CD14-positive monocyte (primary cell): ENCODE data around the gene IGF2R. TPM values are rescaled to one million over a fixed set of nuclear protein-coding genes. Genes with fewer than 3 reads are reported as not detected.

ENCODE experiments used
- DNase-seq, 3 donors: peaks; one replicate each; pipeline ENCODE4 v3.0.0-alpha.2; 2011 to 2022
- H2AFZ ChIP-seq: 2 replicates; pipeline ENCODE4 v1.6.0; 2012; ENCODE audit warnings: mild to moderate bottlenecking, low read depth, low read length, inconsistent platforms; ENCODE audit not compliant: insufficient read depth, poor library complexity, severe bottlenecking
- H3K27ac ChIP-seq, 2 donors: 1 replicate in 1 of 2; 2 replicates in 1 of 2; pipeline ENCODE4 v1.5.1; 2012 to 2013; ENCODE audit warnings: low read length in 2 of 2, control low read depth in 1 of 2, inconsistent platforms in 1 of 2, low read depth in 1 of 2, mild to moderate bottlenecking in 1 of 2
- H3K27me3 ChIP-seq, 2 donors: one replicate each; pipeline versions ENCODE4 v1.6.0 to v1.6.1; 2011 to 2013; ENCODE audit warnings: low read length in 2 of 2; ENCODE audit not compliant: control insufficient read depth in 2 of 2, insufficient read depth in 2 of 2
- H3K36me3 ChIP-seq, 2 donors: replicated peaks in 1 of 2; 1 replicate in 1 of 2; 2 replicates in 1 of 2; pipeline versions ENCODE4 v1.5.1 to v1.6.1; 2012 to 2013; ENCODE audit warnings: low read length in 2 of 2, control low read depth in 1 of 2, inconsistent platforms in 1 of 2, mild to moderate bottlenecking in 1 of 2; ENCODE audit not compliant: insufficient read depth in 2 of 2, control insufficient read depth in 1 of 2
- H3K4me1 ChIP-seq, 2 donors: 1 replicate in 1 of 2; 2 replicates in 1 of 2; pipeline versions ENCODE4 v1.5.1 to v1.6.1; 2012 to 2013; ENCODE audit warnings: low read length in 2 of 2, control low read depth in 1 of 2, inconsistent platforms in 1 of 2, mild to moderate bottlenecking in 1 of 2, moderate library complexity in 1 of 2; ENCODE audit not compliant: insufficient read depth in 2 of 2, control insufficient read depth in 1 of 2
- H3K4me2 ChIP-seq: replicated peaks from 2 replicates; pipeline ENCODE3; 2012; ENCODE audit warnings: low read length, moderate library complexity, mild to moderate bottlenecking; ENCODE audit not compliant: poor library complexity, severe bottlenecking; ENCODE audit errors: extremely low read depth
- H3K4me3 ChIP-seq, 3 experiments: fragments of 200-600 bp in 1 of 3; sonication (generic) in 1 of 3; replicated peaks in 1 of 3; 1 replicate in 2 of 3; 2 replicates in 1 of 3; pipeline ENCODE4 v1.5.1; 2011 to 2013; ENCODE audit warnings: low read length in 3 of 3, mild to moderate bottlenecking in 3 of 3, control low read depth in 2 of 3, low read depth in 2 of 3, inconsistent platforms in 1 of 3, moderate library complexity in 1 of 3
- H3K79me2 ChIP-seq: 2 replicates; pipeline ENCODE4 v1.6.0; 2012; ENCODE audit warnings: mild to moderate bottlenecking, control low read depth, inconsistent platforms, low read length, moderate library complexity; ENCODE audit not compliant: insufficient read depth
- H3K9ac ChIP-seq: 2 replicates; pipeline ENCODE4 v1.6.0; 2017; ENCODE audit warnings: low read length, mild to moderate bottlenecking; ENCODE audit not compliant: insufficient read depth, poor library complexity, severe bottlenecking
- H3K9me3 ChIP-seq, 2 donors: replicated peaks in 1 of 2; 1 replicate in 1 of 2; 2 replicates in 1 of 2; pipeline versions ENCODE4 v1.5.1 to v1.6.1; 2012 to 2013; ENCODE audit warnings: low read length in 2 of 2, control low read depth in 1 of 2; ENCODE audit not compliant: control insufficient read depth in 1 of 2, insufficient read depth in 1 of 2
- H4K20me1 ChIP-seq: 2 replicates; pipeline ENCODE4 v1.6.0; 2012; ENCODE audit warnings: mild to moderate bottlenecking, low read length, control low read depth, moderate library complexity; ENCODE audit not compliant: insufficient read depth
- H3K27ac Mint-ChIP-seq, 7 donors: one replicate each; pipeline ENCODE4 v1.8.0; 2020; ENCODE audit warnings: mild to moderate bottlenecking in 7 of 7, mixed read lengths in 7 of 7, moderate library complexity in 6 of 7, inconsistent platforms in 2 of 7
- H3K27me3 Mint-ChIP-seq, 3 donors: one replicate each; pipeline ENCODE4 v1.8.0; 2021 to 2022; ENCODE audit warnings: low read depth in 3 of 3, mild to moderate bottlenecking in 3 of 3, mixed read lengths in 3 of 3, moderate library complexity in 3 of 3, inconsistent platforms in 1 of 3
- H3K36me3 Mint-ChIP-seq, 2 donors: one replicate each; pipeline ENCODE4 v1.8.0; 2020; ENCODE audit warnings: mixed read lengths in 2 of 2, inconsistent platforms in 1 of 2, mild to moderate bottlenecking in 1 of 2
- H3K4me1 Mint-ChIP-seq: one replicate; pipeline ENCODE4 v1.8.0; 2020; ENCODE audit warnings: mild to moderate bottlenecking, mixed read lengths
- H3K4me3 Mint-ChIP-seq, 2 donors: one replicate each; pipeline ENCODE4 v1.8.0; 2020; ENCODE audit warnings: mild to moderate bottlenecking in 2 of 2, mixed read lengths in 2 of 2, moderate library complexity in 1 of 2
- H3K9me3 Mint-ChIP-seq, 7 donors: one replicate each; pipeline ENCODE4 v1.8.0; 2020 to 2022; ENCODE audit warnings: mixed read lengths in 7 of 7, mild to moderate bottlenecking in 6 of 7, moderate library complexity in 6 of 7, inconsistent platforms in 2 of 7
- WGBS: methylation state at CpG from one replicate; pipeline ENCODE4 v1.1.5; 2013; ENCODE audit warnings: missing lambda C conversion rate; ENCODE audit not compliant: insufficient coverage; 5-methylcytosine and 5-hydroxymethylcytosine counted together
- intact Hi-C, 2 donors: fragments of 100-400 bp; cut with micrococcal nuclease; formaldehyde crosslinking; loops; one replicate each; pipeline versions ENCODE4 v1.15.0 to v1.15.1; 2023
- polyA plus RNA-seq, 3 donors: library from polyadenylated mRNA; depleted of rRNA in 1 of 3; unstranded in 2 of 3; stranded (reverse) in 1 of 3; fragments of 300-500 nt in 2 of 3; fragments of >200 nt in 1 of 3; fragmentation: Illumina TruSeq in 2 of 3; gene quantifications; 1 replicate in 2 of 3; 2 replicates in 1 of 3; pipeline ENCODE4 v1.2.3, GENCODE V29; 2012 to 2021
- TF ChIP-seq, protein P1 (sequence below): fragments of 200-600 bp; IDR thresholded peaks from one replicate; pipeline ENCODE4 v1.8.0; 2022; ENCODE audit warnings: antibody characterized with exemption, mild to moderate bottlenecking

Gene IGF2R
- polyA plus RNA-seq, 3 donors = 6.9 to 44.8 (median 8.2) TPM

DNA sequence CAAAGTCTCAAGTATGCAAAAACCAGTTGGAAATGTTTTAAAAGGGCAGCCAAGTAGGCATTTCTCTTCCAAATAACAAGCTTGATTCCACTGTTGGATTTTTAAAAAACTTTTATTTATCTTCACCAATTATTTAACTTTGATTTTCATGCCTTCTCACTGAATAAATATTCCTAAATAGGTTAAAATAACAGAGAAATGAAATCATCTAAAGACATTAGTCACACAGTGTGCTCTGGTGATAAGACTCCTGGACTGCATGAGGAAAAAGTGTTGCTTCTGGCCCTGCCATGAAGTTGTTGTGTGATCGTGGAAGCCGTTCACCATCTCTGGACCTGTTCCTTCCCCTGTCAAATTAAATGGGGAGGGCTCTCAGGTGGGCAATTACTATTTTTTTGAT is 33.8 kb upstream of the IGF2R start:
- Mint-ChIP-seq H3K4me1 (peaks cover 3% of the 10 kb centered on the region), H3K4me3 (no peak overlapping the region), H3K9me3 (peaks cover 4 to 11% (median 8%) of the 10 kb centered on the region in 7 donors), H3K27ac (no peak overlapping the region), H3K27me3 (peaks cover 16 to 43% (median 36%) of the 10 kb centered on the region in 3 donors), H3K36me3 (no peaks in the 10 kb centered on the region)
- no peak overlapping the region for H3K4me3 ChIP-seq
- no peaks in the 10 kb centered on the region for H3K36me3 ChIP-seq
- DNase-seq = no peak
- H3K27me3 ChIP-seq = peaks cover 13 to 14% of the 10 kb centered on the region in 2 donors
- H2AFZ ChIP-seq = no peak overlapping the region
- intact Hi-C loops = no loop called here
- no peaks in the 10 kb centered on the region for H3K79me2 ChIP-seq
- H4K20me1 ChIP-seq = no peaks in the 10 kb centered on the region
- H3K9ac ChIP-seq = no peak overlapping the region
- H3K9me3 ChIP-seq = peaks cover 8 to 10% of the 10 kb centered on the region in 2 donors
- whole genome bisulfite sequencing = 93% methylated on average over 2 of the region's 2 CpGs
- no peak overlapping the region for H3K27ac ChIP-seq
- no peaks in the 10 kb centered on the region for H3K4me1 ChIP-seq
- TF ChIP-seq, protein P1, sequence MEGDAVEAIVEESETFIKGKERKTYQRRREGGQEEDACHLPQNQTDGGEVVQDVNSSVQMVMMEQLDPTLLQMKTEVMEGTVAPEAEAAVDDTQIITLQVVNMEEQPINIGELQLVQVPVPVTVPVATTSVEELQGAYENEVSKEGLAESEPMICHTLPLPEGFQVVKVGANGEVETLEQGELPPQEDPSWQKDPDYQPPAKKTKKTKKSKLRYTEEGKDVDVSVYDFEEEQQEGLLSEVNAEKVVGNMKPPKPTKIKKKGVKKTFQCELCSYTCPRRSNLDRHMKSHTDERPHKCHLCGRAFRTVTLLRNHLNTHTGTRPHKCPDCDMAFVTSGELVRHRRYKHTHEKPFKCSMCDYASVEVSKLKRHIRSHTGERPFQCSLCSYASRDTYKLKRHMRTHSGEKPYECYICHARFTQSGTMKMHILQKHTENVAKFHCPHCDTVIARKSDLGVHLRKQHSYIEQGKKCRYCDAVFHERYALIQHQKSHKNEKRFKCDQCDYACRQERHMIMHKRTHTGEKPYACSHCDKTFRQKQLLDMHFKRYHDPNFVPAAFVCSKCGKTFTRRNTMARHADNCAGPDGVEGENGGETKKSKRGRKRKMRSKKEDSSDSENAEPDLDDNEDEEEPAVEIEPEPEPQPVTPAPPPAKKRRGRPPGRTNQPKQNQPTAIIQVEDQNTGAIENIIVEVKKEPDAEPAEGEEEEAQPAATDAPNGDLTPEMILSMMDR = no peak
- H3K4me2 ChIP-seq = no peak overlapping the region

DNA sequence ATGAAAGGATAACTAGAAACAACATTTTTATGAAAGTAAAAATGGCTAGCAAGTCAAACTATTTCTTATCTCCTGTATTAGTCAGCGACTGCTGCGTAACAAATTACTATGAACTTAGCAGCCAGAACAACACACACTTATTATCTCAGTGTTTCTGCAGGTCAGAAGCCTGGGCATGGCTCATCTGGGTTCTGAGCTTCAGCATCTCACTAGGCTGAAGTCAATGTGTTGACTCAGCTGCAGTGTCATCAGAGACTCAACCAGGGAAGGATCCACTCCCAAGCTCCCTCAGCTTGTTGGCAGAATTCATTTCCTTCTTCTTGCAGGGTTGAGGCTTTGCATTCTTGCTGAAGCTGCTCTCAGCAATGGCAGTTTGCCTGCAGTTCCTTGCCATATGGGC is 33.2 kb upstream of the IGF2R start:
- no peaks in the 10 kb centered on the region for H3K36me3 Mint-ChIP-seq
- TF ChIP-seq, protein P1 = no peak
- no peaks in the 10 kb centered on the region for H3K4me1 ChIP-seq
- no peaks in the 10 kb centered on the region for H3K79me2 ChIP-seq
- peaks cover 3% of the 10 kb centered on the region for H3K4me1 Mint-ChIP-seq
- H4K20me1 ChIP-seq = no peaks in the 10 kb centered on the region
- H3K4me3 Mint-ChIP-seq = peak overlapping the region in 1 of 2 donors; percentile 46
- peaks cover 4 to 11% (median 8%) of the 10 kb centered on the region in 7 donors for H3K9me3 Mint-ChIP-seq
- H3K27ac Mint-ChIP-seq = no peak overlapping the region
- H3K9me3 ChIP-seq = peaks cover 8 to 10% of the 10 kb centered on the region in 2 donors
- peaks cover 18 to 45% (median 42%) of the 10 kb centered on the region in 3 donors for H3K27me3 Mint-ChIP-seq
- H3K27me3 ChIP-seq = peaks cover 13 to 14% of the 10 kb centered on the region in 2 donors
- WGBS = 94% methylated on average over 2 of the region's 2 CpGs
- DNase-seq = no peak
- no peak overlapping the region for H3K4me2 ChIP-seq
- no peak overlapping the region for H3K27ac ChIP-seq
- H3K4me3 ChIP-seq = no peak overlapping the region
- H3K9ac ChIP-seq = no peak overlapping the region
- no peak overlapping the region for H2AFZ ChIP-seq
- H3K36me3 ChIP-seq = no peaks in the 10 kb centered on the region
- intact Hi-C loops = no loop called here
